BLaER1 (cell line): ENCODE measurements around the gene ACTN4.

Source experiments
- H3K27ac ChIP-seq: shearing (Covaris generic); formaldehyde crosslinking; 2 replicates; pipeline ENCODE4 v1.8.1; 2022
- H3K27me3 ChIP-seq: shearing (Covaris generic); formaldehyde crosslinking; 2 replicates; pipeline ENCODE4 v1.8.1; 2022
- H3K36me3 ChIP-seq: shearing (Covaris generic); formaldehyde crosslinking; 2 replicates; pipeline ENCODE4 v1.8.1; 2022
- H3K4me1 ChIP-seq: shearing (Covaris generic); formaldehyde crosslinking; 2 replicates; pipeline ENCODE4 v1.8.1; 2022
- H3K4me2 ChIP-seq: shearing (Covaris generic); formaldehyde crosslinking; 2 replicates; pipeline ENCODE4 v1.8.1; 2022
- H3K4me3 ChIP-seq: shearing (Covaris generic); formaldehyde crosslinking; 2 replicates; pipeline ENCODE4 v1.8.1; 2022
- H3K9ac ChIP-seq: shearing (Covaris generic); formaldehyde crosslinking; 2 replicates; pipeline ENCODE4 v1.8.1; 2022
- H3K9me3 ChIP-seq: shearing (Covaris generic); formaldehyde crosslinking; 2 replicates; pipeline ENCODE4 v1.8.1; 2022
- H4K20me1 ChIP-seq: shearing (Covaris generic); formaldehyde crosslinking; 2 replicates; pipeline ENCODE4 v1.8.1; 2022
- Cebpa-rat ChIP-seq: shearing (Covaris generic); IDR thresholded peaks from 2 replicates; pipeline ENCODE4 v1.8.1; 2022

Gene ACTN4

GRCh38 chr19:38728752-38729541, 81.5 kb downstream of the ACTN4 start:
- H4K20me1 ChIP-seq = no peaks in the 10 kb centered on the region
- no peaks in the 10 kb centered on the region for H3K27me3 ChIP-seq
- H3K36me3 ChIP-seq = peaks cover 76% of the 10 kb centered on the region
- peaks cover 17% of the 10 kb centered on the region for H3K4me1 ChIP-seq
- peak overlapping the region; percentile 55; the same call in 1 of the 2 replicates for H3K27ac ChIP-seq
- H3K4me3 ChIP-seq = no peak overlapping the region
- H3K9ac ChIP-seq = no peak overlapping the region
- TF ChIP-seq Cebpa-rat = no peak
- H3K4me2 ChIP-seq = no peak overlapping the region
- no peaks in the 10 kb centered on the region for H3K9me3 ChIP-seq

- no peak overlapping the region for H3K4me2 ChIP-seq
- no peak overlapping the region for H3K9ac ChIP-seq
- H3K36me3 ChIP-seq = peaks cover 67% of the 10 kb centered on the region
- TF ChIP-seq Cebpa-rat = no peak
- H3K4me3 ChIP-seq = no peak overlapping the region
- no peaks in the 10 kb centered on the region for H3K9me3 ChIP-seq
- 0 out of 2 replicates have a peak, but pooled peaks cover 4% of the 10 kb centered on the region for H4K20me1 ChIP-seq
- H3K4me1 ChIP-seq = peaks cover 26% of the 10 kb centered on the region
- H3K27me3 ChIP-seq = no peaks in the 10 kb centered on the region
- H3K27ac ChIP-seq = no peak overlapping the region
Observed at GRCh38 chr19:38729653-38730469, 82.4 kb downstream of the ACTN4 start.

GRCh38 chr19:38730470-38730730, 83.0 kb downstream of the ACTN4 start:
- Histone ChIP-seq H4K20me1 (0 out of 2 replicates have a peak, but pooled peaks cover 6% of the 10 kb centered on the region), H3K4me1 (peaks cover 31% of the 10 kb centered on the region), H3K4me3 (no peak overlapping the region), H3K27me3 (no peaks in the 10 kb centered on the region), H3K4me2 (no peak overlapping the region), H3K9me3 (no peaks in the 10 kb centered on the region), H3K9ac (no peak overlapping the region), H3K27ac (no peak overlapping the region), H3K36me3 (peaks cover 62% of the 10 kb centered on the region)
- no peak for TF ChIP-seq Cebpa-rat

DNA sequence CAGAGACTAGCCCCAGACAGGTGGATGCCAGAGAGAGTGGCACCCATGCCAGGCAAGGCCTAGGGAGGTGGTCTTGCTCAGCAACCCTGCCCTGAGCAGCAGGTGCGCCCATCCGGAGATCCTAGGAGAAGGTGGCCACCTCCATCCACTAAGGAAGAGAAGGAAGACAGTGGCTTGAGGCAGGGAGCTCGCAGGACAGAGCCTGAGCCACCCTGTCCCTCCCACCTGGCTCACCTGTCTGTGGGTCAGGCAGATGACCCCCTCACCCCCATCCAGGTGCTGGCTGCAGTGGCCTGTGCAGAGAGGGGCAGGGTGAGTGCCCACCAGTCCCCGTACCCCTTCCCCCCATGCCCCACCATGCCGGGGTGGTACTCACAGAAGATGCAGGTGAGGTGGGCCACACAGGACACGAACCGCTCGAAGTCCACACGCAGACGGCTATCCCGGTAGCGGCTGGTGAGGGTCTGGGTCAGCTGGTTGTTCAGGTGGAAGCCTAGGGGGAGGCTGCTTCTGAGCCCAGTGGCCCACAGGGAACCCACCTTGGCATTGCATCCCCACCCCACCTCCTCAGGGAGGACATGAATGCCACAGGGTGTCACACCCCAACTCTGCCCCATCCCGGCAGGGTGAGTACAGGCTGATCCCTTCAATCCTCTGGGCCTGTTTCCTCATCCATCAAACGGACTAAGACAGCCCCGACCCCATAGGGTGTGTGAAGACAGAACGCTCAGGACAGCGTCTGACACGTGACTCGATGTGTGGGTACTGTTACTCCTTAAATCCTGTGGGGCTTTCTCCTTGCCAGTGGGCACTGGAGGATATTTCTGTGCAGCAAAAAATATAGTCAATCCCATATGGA, 83.5 kb downstream of the ACTN4 start:
- H3K36me3 ChIP-seq = peaks cover 56% of the 10 kb centered on the region
- H3K4me3 ChIP-seq = no peak overlapping the region
- peaks cover 32% of the 10 kb centered on the region for H3K4me1 ChIP-seq
- no peak overlapping the region for H3K4me2 ChIP-seq
- H3K9me3 ChIP-seq = no peaks in the 10 kb centered on the region
- H4K20me1 ChIP-seq = 0 out of 2 replicates have a peak, but pooled peaks cover 6% of the 10 kb centered on the region
- TF ChIP-seq Cebpa-rat = no peak
- H3K27me3 ChIP-seq = peaks cover under 1% of the 10 kb centered on the region; the same call in 1 of the 2 replicates
- no peak overlapping the region for H3K9ac ChIP-seq
- H3K27ac ChIP-seq = no peak overlapping the region

GRCh38 chr19:38731654-38732301, 84.3 kb downstream of the ACTN4 start:
- no peak overlapping the region for H3K4me2 ChIP-seq
- H3K4me3 ChIP-seq = no peak overlapping the region
- no peaks in the 10 kb centered on the region for H3K9me3 ChIP-seq
- peaks cover 40% of the 10 kb centered on the region for H3K4me1 ChIP-seq
- TF ChIP-seq Cebpa-rat = no peak
- peak overlapping the region; percentile 3; the same call in 1 of the 2 replicates for H3K27ac ChIP-seq
- peaks cover 9% of the 10 kb centered on the region for H3K27me3 ChIP-seq
- peaks cover 48% of the 10 kb centered on the region for H3K36me3 ChIP-seq
- no peak overlapping the region for H3K9ac ChIP-seq
- 0 out of 2 replicates have a peak, but pooled peaks cover 6% of the 10 kb centered on the region for H4K20me1 ChIP-seq

DNA sequence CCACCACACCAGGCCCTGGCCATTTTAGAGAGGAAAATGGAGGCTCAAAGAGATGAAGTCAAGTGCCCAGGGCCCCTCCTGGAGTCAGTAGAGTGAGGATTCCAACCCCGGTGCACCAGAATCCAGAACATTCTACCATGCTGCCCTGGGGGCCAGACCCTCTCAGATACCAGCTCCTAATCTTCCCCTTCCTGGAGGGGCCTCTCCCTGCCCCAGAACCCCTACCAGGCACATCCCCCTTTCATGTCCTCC, 85.7 kb downstream of the ACTN4 start:
- Histone ChIP-seq H3K27ac (no peak overlapping the region), H3K9ac (no peak overlapping the region), H4K20me1 (0 out of 2 replicates have a peak, but pooled peaks cover 6% of the 10 kb centered on the region), H3K4me1 (peaks cover 41% of the 10 kb centered on the region), H3K4me3 (no peak overlapping the region), H3K4me2 (peak overlapping the region; percentile 72; the same call in 1 of the 2 replicates), H3K9me3 (no peaks in the 10 kb centered on the region), H3K27me3 (peaks cover 19% of the 10 kb centered on the region), H3K36me3 (peaks cover 34% of the 10 kb centered on the region)
- no peak for TF ChIP-seq Cebpa-rat

DNA sequence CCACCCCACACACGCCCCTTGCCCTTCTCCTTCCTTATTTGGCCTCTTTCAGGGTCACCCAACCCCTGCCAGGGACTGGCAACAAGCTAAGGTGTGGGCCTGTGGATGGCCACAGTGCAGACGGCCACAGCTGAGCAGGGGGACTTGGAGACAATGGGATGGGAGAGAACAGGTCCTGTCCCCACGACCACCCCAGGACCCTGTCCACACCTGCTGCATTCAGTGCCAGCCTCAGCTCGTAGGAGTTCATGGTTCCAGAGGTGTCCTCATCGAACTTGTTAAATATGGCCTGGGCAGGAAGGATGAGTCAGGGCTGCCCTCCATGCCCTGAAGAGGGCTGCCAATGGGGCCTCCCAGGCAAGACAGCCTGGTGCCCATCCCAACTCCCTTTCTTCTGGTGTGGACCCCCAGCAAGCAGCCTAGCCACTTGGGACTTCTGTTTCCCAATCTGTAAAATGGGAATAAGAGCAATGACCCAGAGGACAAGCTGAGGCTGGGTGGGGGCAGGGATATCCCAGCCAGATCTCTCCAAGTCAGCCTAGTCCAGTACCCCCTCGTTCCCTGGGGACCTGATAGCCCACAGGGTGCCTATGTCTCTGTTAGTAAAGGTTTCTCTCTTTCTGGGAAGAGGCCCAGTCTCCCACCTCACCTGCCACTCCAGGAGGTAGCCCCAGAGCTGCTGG, 86.2 kb downstream of the ACTN4 start:
- Histone ChIP-seq H3K27me3 (peaks cover 19% of the 10 kb centered on the region), H3K4me3 (no peak overlapping the region), H4K20me1 (0 out of 2 replicates have a peak, but pooled peaks cover 6% of the 10 kb centered on the region), H3K4me2 (peak overlapping the region; percentile 72), H3K27ac (0 out of 2 replicates have a peak overlapping the region, but pooled peaks have one; percentile 46), H3K9me3 (no peaks in the 10 kb centered on the region), H3K4me1 (peaks cover 38% of the 10 kb centered on the region), H3K36me3 (peaks cover 32% of the 10 kb centered on the region), H3K9ac (no peak overlapping the region; the same call in 1 of the 2 replicates)
- TF ChIP-seq Cebpa-rat = no peak

DNA sequence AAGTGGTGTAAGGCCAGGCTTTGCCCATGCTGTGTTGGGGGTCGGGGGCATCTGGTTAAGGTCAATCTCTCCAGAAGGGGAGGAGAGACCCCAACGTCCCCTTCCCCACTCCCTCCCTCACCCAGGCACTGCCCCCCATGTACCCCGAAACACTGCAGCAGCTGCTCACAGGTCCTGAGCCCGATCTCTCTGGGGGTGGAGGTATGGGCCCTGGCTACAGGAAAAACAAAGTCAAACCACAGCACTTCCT, 86.7 kb downstream of the ACTN4 start:
- Histone ChIP-seq H3K9me3 (no peaks in the 10 kb centered on the region), H3K27me3 (peaks cover 19% of the 10 kb centered on the region), H3K4me2 (peak overlapping the region; percentile 72), H3K4me3 (no peak overlapping the region), H3K4me1 (peaks cover 37% of the 10 kb centered on the region), H4K20me1 (0 out of 2 replicates have a peak, but pooled peaks cover 6% of the 10 kb centered on the region), H3K9ac (peak overlapping the region; percentile 34; the same call in 1 of the 2 replicates), H3K36me3 (peaks cover 27% of the 10 kb centered on the region), H3K27ac (peak overlapping the region; percentile 46; the same call in 1 of the 2 replicates)
- no peak for TF ChIP-seq Cebpa-rat
